Mesangial cell (primary cell): Measurements from ENCODE around the gene GRIN1. TPM values are rescaled to one million over a fixed set of nuclear protein-coding genes. Genes with fewer than 3 reads are reported as not detected.

ENCODE experiments used
- total RNA-seq: library from RNA; depleted of rRNA; stranded (reverse); fragments of >200 nt; gene quantifications from 2 replicates; pipeline ENCODE4 v1.2.3, GENCODE V29; 2015

The GRIN1 gene
- 0.13 TPM in 1 of 2 replicates, not detected in the other for total RNA-seq

DNA sequence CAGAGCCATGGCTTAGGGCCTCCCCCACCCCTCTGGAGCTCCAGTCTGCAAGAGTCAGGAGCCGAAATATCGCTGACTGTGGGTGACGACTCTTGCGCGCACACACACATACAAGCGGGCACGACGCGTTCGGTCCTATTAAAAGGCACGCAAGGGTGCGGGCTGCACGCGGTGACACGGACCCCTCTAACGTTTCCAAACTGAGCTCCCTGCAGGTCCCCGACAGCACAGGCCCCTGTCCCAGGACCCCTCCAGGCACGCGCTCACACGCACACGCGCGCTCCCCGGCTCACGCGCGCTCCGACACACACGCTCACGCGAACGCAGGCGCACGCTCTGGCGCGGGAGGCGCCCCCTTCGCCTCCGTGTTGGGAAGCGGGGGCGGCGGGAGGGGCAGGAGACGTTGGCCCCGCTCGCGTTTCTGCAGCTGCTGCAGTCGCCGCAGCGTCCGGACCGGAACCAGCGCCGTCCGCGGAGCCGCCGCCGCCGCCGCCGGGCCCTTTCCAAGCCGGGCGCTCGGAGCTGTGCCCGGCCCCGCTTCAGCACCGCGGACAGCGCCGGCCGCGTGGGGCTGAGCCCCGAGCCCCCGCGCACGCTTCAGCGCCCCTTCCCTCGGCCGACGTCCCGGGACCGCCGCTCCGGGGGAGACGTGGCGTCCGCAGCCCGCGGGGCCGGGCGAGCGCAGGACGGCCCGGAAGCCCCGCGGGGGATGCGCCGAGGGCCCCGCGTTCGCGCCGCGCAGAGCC lies at the start of gene GRIN1:
Gene GRIN1 (plus strand): TSS at position 433 of the 746 bp plus-strand sequence. CDS start 333 bp downstream, outside the sequence.

DNA sequence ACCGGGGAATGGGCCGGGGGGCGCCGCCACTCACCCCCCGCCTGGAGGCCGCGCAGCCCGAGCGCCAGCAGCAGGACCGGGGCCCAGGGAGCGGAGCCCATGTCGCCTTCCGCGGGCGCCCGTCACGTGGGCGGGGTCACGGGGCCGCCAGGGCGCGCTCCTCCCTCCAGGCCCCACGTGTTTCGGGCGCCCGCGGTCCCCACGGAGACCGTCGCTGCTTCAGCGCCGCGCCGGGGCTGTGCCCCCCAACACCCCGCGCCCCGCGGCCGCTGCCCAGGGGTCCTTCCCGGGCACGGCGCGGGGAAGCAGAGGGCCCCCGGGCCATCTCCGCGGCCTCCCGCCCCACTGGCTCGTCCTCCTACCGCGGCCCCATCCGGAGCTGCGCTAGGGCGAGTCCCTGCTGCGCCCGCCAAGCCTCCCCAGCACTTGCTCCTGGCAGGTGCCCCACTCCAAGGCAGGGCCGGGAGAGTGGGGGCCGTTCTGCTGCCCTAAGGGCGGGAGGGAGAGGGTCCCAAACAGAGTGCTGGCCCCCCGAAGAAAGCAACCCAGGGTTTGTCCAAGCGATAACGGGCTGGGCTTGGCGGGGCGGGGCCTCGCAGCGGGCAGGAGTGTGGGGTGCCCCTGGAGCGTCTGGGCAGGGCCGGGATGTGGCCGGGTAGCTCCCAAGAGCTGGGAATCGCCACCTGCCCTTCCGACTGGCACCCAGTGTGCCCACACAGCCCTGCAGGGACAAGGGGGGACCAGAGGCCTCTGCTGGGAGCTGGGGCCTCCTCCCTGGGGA lies 24.2 kb upstream of the GRIN1 start, which contains the start of gene DPP7:
Gene DPP7 (minus strand): TSS at position 121 of the 781 bp plus-strand sequence. CDS start 20 bp downstream, at position 101.

DNA sequence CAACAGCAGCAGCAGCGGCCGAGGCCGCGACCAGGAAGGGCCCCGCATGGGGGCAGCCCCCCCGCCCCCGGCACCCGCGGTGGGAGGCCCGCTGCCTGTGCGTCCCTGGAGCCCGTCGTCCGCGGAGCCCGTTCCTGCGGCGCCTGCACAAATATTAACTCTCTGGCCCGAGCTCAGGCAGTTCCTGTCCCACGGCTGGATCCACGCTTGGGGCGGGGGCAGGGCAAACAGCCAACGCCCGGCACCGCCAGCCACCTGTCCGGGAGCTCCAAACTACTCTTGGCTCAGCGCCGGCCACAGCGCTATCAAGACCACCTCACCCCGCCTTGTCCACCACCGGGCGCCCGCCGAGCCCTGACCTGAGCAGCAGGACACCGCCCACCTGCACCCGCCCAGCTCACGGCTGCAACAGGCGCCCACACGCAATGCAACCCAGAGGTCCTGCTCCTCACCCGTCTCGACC lies 31.0 kb downstream of the GRIN1 start, which contains the start of gene LRRC26:
Gene LRRC26 (minus strand): TSS at position 156 of the 463 bp plus-strand sequence. CDS start 108 bp downstream, at position 48.

DNA sequence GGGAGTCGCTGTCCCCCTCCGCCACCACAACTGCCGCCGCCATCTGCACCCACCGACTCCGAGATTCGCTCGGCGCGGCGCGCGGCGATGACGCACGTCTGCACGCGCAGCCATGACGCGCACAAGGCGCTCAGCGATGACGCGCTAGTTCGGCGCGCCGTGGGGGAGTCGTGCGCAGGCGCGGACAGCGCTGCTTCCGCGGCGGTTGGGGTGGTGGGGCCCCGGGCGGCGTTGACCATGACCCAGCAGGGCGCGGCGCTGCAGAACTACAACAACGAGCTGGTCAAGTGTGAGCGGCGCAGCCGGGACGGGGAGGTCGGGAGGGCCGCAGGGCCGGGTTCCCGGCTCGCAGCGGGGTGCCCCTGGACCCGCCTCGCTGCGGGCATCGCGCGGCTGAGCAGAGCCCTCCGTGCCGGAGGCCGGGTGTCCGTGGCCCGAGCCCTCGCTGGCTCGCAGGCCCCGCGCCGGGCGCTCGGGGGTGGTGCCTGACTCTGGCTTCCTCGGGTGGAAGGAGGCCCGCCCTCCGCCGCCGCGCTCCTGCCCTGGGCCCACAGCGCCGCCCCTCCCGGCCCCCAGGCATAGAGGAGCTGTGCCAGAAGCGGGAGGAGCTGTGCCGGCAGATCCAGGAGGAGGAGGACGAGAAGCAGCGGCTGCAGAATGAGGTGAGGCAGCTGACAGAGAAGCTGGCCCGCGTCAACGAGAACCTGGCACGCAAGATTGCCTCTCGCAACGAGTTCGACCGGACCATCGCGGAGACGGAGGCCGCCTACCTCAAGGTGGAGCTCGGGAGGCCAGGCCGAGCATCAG lies 49.7 kb downstream of the GRIN1 start, which contains the start of the genes ANAPC2 and SSNA1:
Gene ANAPC2 (minus strand): TSS at position 71 of the 807 bp plus-strand sequence. CDS start 28 bp downstream, at position 43.
Gene SSNA1 (plus strand): TSS at position 187 of the 807 bp plus-strand sequence. CDS start 51 bp downstream, at position 238.

DNA sequence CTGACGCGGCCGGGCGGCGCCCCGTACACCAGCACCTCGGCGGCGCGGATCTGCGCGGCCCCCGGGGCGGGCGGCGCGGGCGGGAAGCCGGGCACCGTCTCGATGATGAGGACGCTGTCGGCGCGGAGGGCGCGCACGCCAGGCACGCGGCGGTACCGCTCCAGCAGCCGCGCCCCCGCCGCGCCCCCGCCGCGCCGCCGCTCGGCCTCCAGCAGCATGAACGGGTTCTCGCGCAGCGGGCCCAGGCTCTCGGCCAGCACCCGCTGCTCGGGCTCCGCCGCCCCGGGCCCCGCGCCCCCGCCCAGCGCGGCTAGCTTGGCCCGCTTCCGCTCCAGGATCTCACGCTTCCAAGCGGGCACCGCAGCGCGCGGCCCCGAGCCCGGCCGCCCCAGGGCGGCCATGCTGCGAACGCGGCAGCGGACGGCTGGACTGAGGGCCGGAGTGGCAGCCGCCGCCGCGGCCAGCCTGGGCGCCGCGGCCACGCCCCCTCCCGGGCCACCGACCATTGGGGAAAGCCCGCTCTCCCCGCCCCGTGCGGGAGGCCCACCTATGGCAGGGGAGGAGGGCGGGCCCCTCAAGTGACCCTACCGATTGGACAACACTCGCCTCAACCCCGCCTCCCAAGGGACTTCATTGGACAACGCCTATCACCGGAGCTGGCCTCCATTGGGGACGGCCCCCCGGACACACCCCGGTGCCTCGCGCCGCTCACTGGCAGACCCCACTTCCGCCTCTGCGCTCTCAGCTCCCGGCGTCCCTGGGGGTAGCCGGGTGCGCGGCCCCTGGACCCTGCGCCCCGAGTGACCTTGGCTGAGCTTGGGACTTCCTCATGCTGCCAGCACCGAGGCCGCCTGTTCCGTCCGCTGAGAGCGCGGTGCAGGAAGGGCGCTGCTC lies 61.6 kb downstream of the GRIN1 start, which contains the start of gene TPRN:
Gene TPRN (minus strand): TSS at position 431 of the 894 bp plus-strand sequence. CDS start 30 bp downstream, at position 401.

DNA sequence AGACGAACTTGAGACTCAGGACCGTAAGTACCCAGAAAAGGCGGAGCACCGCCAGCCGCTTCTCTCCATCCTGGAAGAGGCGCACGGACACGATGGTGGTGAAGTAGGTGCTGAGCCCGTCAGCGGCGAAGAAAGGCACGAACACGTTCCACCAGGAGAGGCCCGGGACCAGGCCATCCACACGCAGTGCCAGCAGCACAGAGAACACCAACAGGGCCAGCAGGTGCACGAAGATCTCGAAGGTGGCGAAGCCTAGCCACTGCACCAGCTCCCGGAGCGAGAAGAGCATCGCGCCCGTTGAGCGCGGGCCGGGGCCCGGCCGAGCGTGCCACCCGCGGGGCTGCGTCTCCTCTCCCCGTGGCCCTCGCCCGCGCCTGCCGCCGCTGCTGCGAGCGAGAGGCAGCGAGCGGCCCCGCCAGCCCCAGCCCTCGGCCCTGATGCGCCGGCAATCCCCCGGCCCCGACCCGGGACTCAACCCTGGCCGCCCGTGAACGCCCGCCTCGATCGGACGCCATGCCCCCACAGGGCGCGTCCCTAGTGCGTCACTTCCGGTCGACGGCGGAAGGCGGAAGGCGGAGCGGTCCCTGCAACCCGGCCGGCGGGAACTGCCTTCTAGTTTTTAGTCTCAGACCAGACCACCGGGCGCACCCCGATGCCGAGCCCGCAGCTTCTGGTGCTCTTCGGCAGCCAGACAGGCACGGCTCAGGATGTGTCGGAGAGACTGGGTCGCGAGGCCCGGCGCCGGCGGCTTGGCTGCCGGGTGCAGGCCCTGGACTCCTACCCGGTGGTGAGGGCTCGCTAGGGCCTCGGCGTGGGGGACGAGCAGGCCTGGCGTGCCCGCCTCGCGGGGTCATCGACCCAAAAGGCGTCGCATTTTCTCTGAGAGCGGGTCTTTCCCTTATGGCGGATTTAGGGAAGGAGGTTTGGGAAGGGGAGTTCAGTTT lies 66.4 kb downstream of the GRIN1 start, which contains the start of the genes NDOR1 and TMEM203:
Gene NDOR1 (plus strand): TSS at position 575 of the 944 bp plus-strand sequence. CDS start 78 bp downstream, at position 653.
Gene TMEM203 (minus strand): TSS at position 523 of the 944 bp plus-strand sequence. CDS start 234 bp downstream, at position 289.

Other genes starting within 250 kb of the GRIN1 start
- 150 and 168 TPM in 2 replicates for gene FBXW5, start 194.4 kb upstream of the GRIN1 start, total RNA-seq
- gene C8G, start 193.9 kb upstream of the GRIN1 start, total RNA-seq: not detected in 2 replicates
- 1.6 TPM in 1 of 2 replicates, not detected in the other for gene LCN12, start 186.9 kb upstream of the GRIN1 start, total RNA-seq
- gene PTGDS, start 161.7 kb upstream of the GRIN1 start, total RNA-seq: 4.2 and 463 TPM in 2 replicates
- 2.5 TPM in 1 of 2 replicates, not detected in the other for gene LCNL1, start 156.2 kb upstream of the GRIN1 start, total RNA-seq
- gene PAXX, start 146.7 kb upstream of the GRIN1 start, total RNA-seq: 49.2 and 65.2 TPM in 2 replicates
- gene CLIC3, start 142.6 kb upstream of the GRIN1 start, total RNA-seq: 16.5 and 47.4 TPM in 2 replicates
- 7.7 and 44.4 TPM in 2 replicates for gene ABCA2, start 110.9 kb upstream of the GRIN1 start, total RNA-seq
- gene FUT7, start 107.1 kb upstream of the GRIN1 start, total RNA-seq: not detected in 2 replicates
- 44.0 and 65.8 TPM in 2 replicates for gene NPDC1, start 93.0 kb upstream of the GRIN1 start, total RNA-seq
- not detected in 2 replicates for gene ENTPD2, start 85.1 kb upstream of the GRIN1 start, total RNA-seq
- 3.5 and 52.6 TPM in 2 replicates for gene SAPCD2, start 68.6 kb upstream of the GRIN1 start, total RNA-seq
- 6.4 and 13.4 TPM in 2 replicates for gene UAP1L1, start 61.6 kb upstream of the GRIN1 start, total RNA-seq
- 72.8 and 125 TPM in 2 replicates for gene MAN1B1, start 52.2 kb upstream of the GRIN1 start, total RNA-seq
- gene DPP7, start 24.4 kb upstream of the GRIN1 start, total RNA-seq: 65.3 and 87.8 TPM in 2 replicates
- 0.16 TPM in 1 of 2 replicates, not detected in the other for gene LRRC26, start 30.9 kb downstream of the GRIN1 start, total RNA-seq
- gene TMEM210, start 32.9 kb downstream of the GRIN1 start, total RNA-seq: not detected in 2 replicates
- 19.6 and 22.9 TPM in 2 replicates for gene ANAPC2, start 49.4 kb downstream of the GRIN1 start, total RNA-seq
- gene SSNA1, start 49.5 kb downstream of the GRIN1 start, total RNA-seq: 79.7 and 97.1 TPM in 2 replicates
- gene TPRN, start 61.6 kb downstream of the GRIN1 start, total RNA-seq: 9.5 and 9.6 TPM in 2 replicates
- 36.0 and 40.9 TPM in 2 replicates for gene TMEM203, start 66.5 kb downstream of the GRIN1 start, total RNA-seq
- gene NDOR1, start 66.5 kb downstream of the GRIN1 start, total RNA-seq: 15.2 and 24.0 TPM in 2 replicates
- gene RNF208, start 83.1 kb downstream of the GRIN1 start, total RNA-seq: 1.6 and 5.3 TPM in 2 replicates
- gene CYSRT1, start 86.0 kb downstream of the GRIN1 start, total RNA-seq: 0.49 and 2.9 TPM in 2 replicates
- gene RNF224, start 88.3 kb downstream of the GRIN1 start, total RNA-seq: 0.25 TPM in 1 of 2 replicates, not detected in the other
- not detected in 2 replicates for gene SLC34A3, start 91.7 kb downstream of the GRIN1 start, total RNA-seq
- 179 and 1,107 TPM in 2 replicates for gene TUBB4B, start 102.1 kb downstream of the GRIN1 start, total RNA-seq
- gene STPG3, start 112.1 kb downstream of the GRIN1 start, total RNA-seq: not detected in 2 replicates
- 56.2 and 81.0 TPM in 2 replicates for gene NELFB, start 116.2 kb downstream of the GRIN1 start, total RNA-seq
- 50.8 and 52.1 TPM in 2 replicates for gene TOR4A, start 138.6 kb downstream of the GRIN1 start, total RNA-seq
- gene NRARP, start 163.1 kb downstream of the GRIN1 start, total RNA-seq: 0.38 and 1.8 TPM in 2 replicates